ENCODE measurements around the gene OSGEPL1.
"Not testable (repeated sequence)": the region's sequence is repeated elsewhere in the genome, so short reads cannot be mapped to it uniquely, and the experiment has no call there.

The OSGEPL1 gene

GRCh38 chr2:189729430-189729829 lies 33.2 kb downstream of the OSGEPL1 start:
- no peak for DNase-seq

GRCh38 chr2:189726849-189727248 lies 35.7 kb downstream of the OSGEPL1 start:
- DNase-seq: no peak

- no peak for DNase-seq
These were observed 36.3 kb downstream of the OSGEPL1 start for GRCh38 chr2:189726271-189726670.

GRCh38 chr2:189723192-189723591 lies 39.4 kb downstream of the OSGEPL1 start:
- DNase-seq: no peak

- DNase-seq: no peak
These were observed 43.0 kb downstream of the OSGEPL1 start for GRCh38 chr2:189719571-189719970.

GRCh38 chr2:189717593-189717992 lies 45.0 kb downstream of the OSGEPL1 start:
- not testable (repeated sequence) for DNase-seq

GRCh38 chr2:189709501-189710221 lies 52.9 kb downstream of the OSGEPL1 start:
- no peak for DNase-seq

- no peak for DNase-seq
These were observed 60.5 kb downstream of the OSGEPL1 start for GRCh38 chr2:189702071-189702470.

GRCh38 chr2:189700681-189701080 lies 61.9 kb downstream of the OSGEPL1 start:
- no peak for DNase-seq

- peak; percentile 46 for DNase-seq
These were observed 64.3 kb downstream of the OSGEPL1 start for GRCh38 chr2:189698020-189698887.

All from NCI-H146 (cell line).